ENCODE data around the gene ST7L. TPM values are rescaled to one million over a fixed set of nuclear protein-coding genes. Genes with fewer than 3 reads are reported as not detected.

ST7L gene
- total and polyA plus RNA-seq, 9 of the 15 experiments (the other 6 are each of a cell fraction or from before 2014, with no cell fraction given), result 9.0 to 32.5 (median 26.6) TPM

DNA sequence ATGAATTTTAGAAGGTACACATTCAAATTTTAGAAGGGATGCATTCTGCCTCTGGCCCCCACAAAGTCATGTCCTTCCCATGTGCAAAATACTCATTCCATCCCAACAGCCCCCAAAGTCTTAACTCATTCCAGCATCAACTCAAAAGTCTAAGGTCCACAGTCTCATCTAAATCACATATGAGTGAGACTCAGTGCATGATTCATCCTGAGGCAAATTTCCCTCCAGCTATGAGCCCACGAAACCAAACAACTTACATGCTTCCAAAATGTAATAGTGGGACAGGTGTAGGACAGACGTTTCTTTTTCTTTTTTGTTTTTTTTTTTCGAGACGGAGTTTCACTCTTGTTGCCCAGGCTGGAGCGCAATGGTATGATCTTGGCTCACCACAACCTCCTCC, 122.7 kb downstream of the ST7L start:
- DNase-seq (ENCODE audit: extremely low read depth in 1 of 4, low spot score in 3 of 4), result no peak
- no TSS peak for BruUV-seq (replicated peaks)
- H3K36me3 ChIP-seq (ENCODE audit: control insufficient read depth, insufficient read depth, low read length), result no peaks in the 10 kb centered on the region
- TF ChIP-seq, protein P1, sequence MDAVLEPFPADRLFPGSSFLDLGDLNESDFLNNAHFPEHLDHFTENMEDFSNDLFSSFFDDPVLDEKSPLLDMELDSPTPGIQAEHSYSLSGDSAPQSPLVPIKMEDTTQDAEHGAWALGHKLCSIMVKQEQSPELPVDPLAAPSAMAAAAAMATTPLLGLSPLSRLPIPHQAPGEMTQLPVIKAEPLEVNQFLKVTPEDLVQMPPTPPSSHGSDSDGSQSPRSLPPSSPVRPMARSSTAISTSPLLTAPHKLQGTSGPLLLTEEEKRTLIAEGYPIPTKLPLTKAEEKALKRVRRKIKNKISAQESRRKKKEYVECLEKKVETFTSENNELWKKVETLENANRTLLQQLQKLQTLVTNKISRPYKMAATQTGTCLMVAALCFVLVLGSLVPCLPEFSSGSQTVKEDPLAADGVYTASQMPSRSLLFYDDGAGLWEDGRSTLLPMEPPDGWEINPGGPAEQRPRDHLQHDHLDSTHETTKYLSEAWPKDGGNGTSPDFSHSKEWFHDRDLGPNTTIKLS (IDR thresholded peaks at IDR 0.05; ENCODE audit: borderline replicate concordance, low read depth), result no peak
- TF ChIP-seq PYGO2 (tag; IDR thresholded peaks at IDR 0.05) (no peak), MAZ (CRISPR knock-in tag; conservative IDR thresholded peaks at IDR 0.05 in 1 of 2, IDR thresholded peaks at IDR 0.05 in 1 of 2) (no peak), PHF21A (IDR thresholded peaks at IDR 0.05; ENCODE audit: borderline replicate concordance, low read depth) (no peak), NR2F6 (CRISPR knock-in tag; IDR thresholded peaks at IDR 0.05) (no peak), ZNF436 (CRISPR knock-in tag; IDR thresholded peaks at IDR 0.05) (no peak), NFRKB (IDR thresholded peaks at IDR 0.05; ENCODE audit: low read depth) (no peak), HOXB6 (CRISPR knock-in tag; IDR thresholded peaks at IDR 0.05; ENCODE audit: borderline replicate concordance) (no peak), CREBBP (IDR thresholded peaks at IDR 0.05; ENCODE audit: low read depth, low read length) (no peak), HDAC2 (IDR thresholded peaks at IDR 0.05) (no peak), ZNF124 (CRISPR knock-in tag; IDR thresholded peaks at IDR 0.05) (no peak), NFE2L1 (tag; IDR thresholded peaks at IDR 0.05; ENCODE audit: borderline replicate concordance, low read depth) (no peak), ZNF586 (CRISPR knock-in tag; conservative IDR thresholded peaks at IDR 0.05) (no peak), SAFB2 (IDR thresholded peaks at IDR 0.05; ENCODE audit: borderline replicate concordance, low read depth, low read length, severe bottlenecking) (no peak)
- TF ChIP-seq, protein P2, sequence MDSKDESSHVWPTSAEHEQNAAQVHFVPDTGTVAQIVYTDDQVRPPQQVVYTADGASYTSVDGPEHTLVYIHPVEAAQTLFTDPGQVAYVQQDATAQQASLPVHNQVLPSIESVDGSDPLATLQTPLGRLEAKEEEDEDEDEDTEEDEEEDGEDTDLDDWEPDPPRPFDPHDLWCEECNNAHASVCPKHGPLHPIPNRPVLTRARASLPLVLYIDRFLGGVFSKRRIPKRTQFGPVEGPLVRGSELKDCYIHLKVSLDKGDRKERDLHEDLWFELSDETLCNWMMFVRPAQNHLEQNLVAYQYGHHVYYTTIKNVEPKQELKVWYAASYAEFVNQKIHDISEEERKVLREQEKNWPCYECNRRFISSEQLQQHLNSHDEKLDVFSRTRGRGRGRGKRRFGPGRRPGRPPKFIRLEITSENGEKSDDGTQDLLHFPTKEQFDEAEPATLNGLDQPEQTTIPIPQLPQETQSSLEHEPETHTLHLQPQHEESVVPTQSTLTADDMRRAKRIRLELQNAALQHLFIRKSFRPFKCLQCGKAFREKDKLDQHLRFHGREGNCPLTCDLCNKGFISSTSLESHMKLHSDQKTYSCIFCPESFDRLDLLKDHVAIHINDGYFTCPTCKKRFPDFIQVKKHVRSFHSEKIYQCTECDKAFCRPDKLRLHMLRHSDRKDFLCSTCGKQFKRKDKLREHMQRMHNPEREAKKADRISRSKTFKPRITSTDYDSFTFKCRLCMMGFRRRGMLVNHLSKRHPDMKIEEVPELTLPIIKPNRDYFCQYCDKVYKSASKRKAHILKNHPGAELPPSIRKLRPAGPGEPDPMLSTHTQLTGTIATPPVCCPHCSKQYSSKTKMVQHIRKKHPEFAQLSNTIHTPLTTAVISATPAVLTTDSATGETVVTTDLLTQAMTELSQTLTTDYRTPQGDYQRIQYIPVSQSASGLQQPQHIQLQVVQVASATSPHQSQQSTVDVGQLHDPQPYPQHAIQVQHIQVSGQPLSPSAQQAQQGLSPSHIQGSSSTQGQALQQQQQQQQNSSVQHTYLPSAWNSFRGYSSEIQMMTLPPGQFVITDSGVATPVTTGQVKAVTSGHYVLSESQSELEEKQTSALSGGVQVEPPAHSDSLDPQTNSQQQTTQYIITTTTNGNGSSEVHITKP (IDR thresholded peaks at IDR 0.05; ENCODE audit: partially characterized antibody), result no peak
- H3K27ac ChIP-seq (ENCODE audit: extremely low read depth, low read depth, low read length), result no peak overlapping the region
- H3K27me3 ChIP-seq (ENCODE audit: control insufficient read depth in 2 of 2, insufficient read depth in 2 of 2, low read length in 2 of 2), result peaks cover 26 to 49% of the 10 kb centered on the region in 2 experiments
- CTCF ChIA-PET (ENCODE audit: low intra/inter-chr PET ratio), result no interaction called here
- H3K9ac ChIP-seq (ENCODE audit: insufficient read depth in 1 of 2, low read depth in 2 of 2, low read length in 2 of 2), result no peak overlapping the region
- no peak overlapping the region for H2AFZ ChIP-seq (ENCODE audit: low read depth, low read length)
- 3% methylated on average over 3 of the region's 5 CpGs for WGBS (ENCODE audit: insufficient coverage, low coverage, missing lambda C conversion rate)
- no peak overlapping the region for H3K4me2 ChIP-seq (ENCODE audit: insufficient read depth, low read length)
- ATAC-seq, result no peak
- FAIRE-seq, result no peak
- intact Hi-C loops (cut with micrococcal nuclease) (no loop called here), in situ Hi-C loops (cut with MboI) (loop anchor here (5.0 kb wide), 1 partner anchor 121 kb away; the partner anchor contains the start of genes CAPZA1 and ST7L)
- H3K9me1 ChIP-seq (ENCODE audit: control insufficient read depth, insufficient read depth, low read length), result no peaks in the 10 kb centered on the region
- H3K4me1 ChIP-seq (replicated peaks in 1 of 2; ENCODE audit: control insufficient read depth in 2 of 2, insufficient read depth in 2 of 2, low read length in 2 of 2), result no peaks in the 10 kb centered on the region
- no peaks in the 10 kb centered on the region for H4K20me1 ChIP-seq (replicated peaks; ENCODE audit: control insufficient read depth, insufficient read depth, low read length)
- H3K79me2 ChIP-seq (ENCODE audit: control insufficient read depth, insufficient read depth, low read length), result no peaks in the 10 kb centered on the region
- H3K9me3 ChIP-seq (replicated peaks; ENCODE audit: control insufficient read depth, insufficient read depth, low read depth, low read length), result no peaks in the 10 kb centered on the region
- POLR2A ChIA-PET, result interaction anchor here (0.6 to 0.9 kb wide), 2 partner anchors 11 to 201 kb away, joined by 3 read pairs; no protein-coding TSS in a partner anchor
- no peak overlapping the region for H3K4me3 ChIP-seq

All from K562 (cell line).